ENCODE data around the gene GOLM1.

Gene GOLM1

GRCh38 chr9:86079421-86079831 is 19.9 kb downstream of the GOLM1 start:
- Mint-ChIP-seq H3K9me3 (peaks cover 7% of the 10 kb centered on the region), H3K27ac (peak overlapping the region; percentile 97), H3K4me1 (peaks cover 60% of the 10 kb centered on the region), H3K4me3 (peak overlapping the region; percentile 70), H3K27me3 (ENCODE audit: low read depth, poor library complexity) (no peaks in the 10 kb centered on the region), H3K36me3 (ENCODE audit: low read depth) (peaks cover 67% of the 10 kb centered on the region)
- no peak for TF ChIP-seq CTCF (IDR thresholded peaks at IDR 0.05)
- DNase-seq: peak; percentile 43

GRCh38 chr9:86078731-86079130 is 20.6 kb downstream of the GOLM1 start:
- no peak for TF ChIP-seq CTCF (IDR thresholded peaks at IDR 0.05)
- H3K27me3 Mint-ChIP-seq (ENCODE audit: low read depth, poor library complexity): no peaks in the 10 kb centered on the region
- peaks cover 60% of the 10 kb centered on the region for H3K36me3 Mint-ChIP-seq (ENCODE audit: low read depth)
- no peak overlapping the region for H3K4me3 Mint-ChIP-seq
- no peak for DNase-seq
- peaks cover 60% of the 10 kb centered on the region for H3K4me1 Mint-ChIP-seq
- H3K9me3 Mint-ChIP-seq: peaks cover under 1% of the 10 kb centered on the region
- peak overlapping the region; percentile 97 for H3K27ac Mint-ChIP-seq

- H3K27ac Mint-ChIP-seq: peak overlapping the region; percentile 57
- peaks cover 53% of the 10 kb centered on the region for H3K36me3 Mint-ChIP-seq (ENCODE audit: low read depth)
- no peak for DNase-seq
- H3K27me3 Mint-ChIP-seq (ENCODE audit: low read depth, poor library complexity): no peaks in the 10 kb centered on the region
- no peak for TF ChIP-seq CTCF (IDR thresholded peaks at IDR 0.05)
- no peak overlapping the region for H3K4me3 Mint-ChIP-seq
- peaks cover 53% of the 10 kb centered on the region for H3K4me1 Mint-ChIP-seq
- no peaks in the 10 kb centered on the region for H3K9me3 Mint-ChIP-seq
Observed at GRCh38 chr9:86077276-86077675, 22.1 kb downstream of the GOLM1 start.

- Mint-ChIP-seq H3K36me3 (ENCODE audit: low read depth) (peaks cover 63% of the 10 kb centered on the region), H3K9me3 (no peaks in the 10 kb centered on the region), H3K27me3 (ENCODE audit: low read depth, poor library complexity) (no peaks in the 10 kb centered on the region), H3K4me3 (no peak overlapping the region), H3K27ac (peak overlapping the region; percentile 50), H3K4me1 (peaks cover 41% of the 10 kb centered on the region)
- no peak for DNase-seq
- TF ChIP-seq CTCF (IDR thresholded peaks at IDR 0.05): no peak
Observed at GRCh38 chr9:86075132-86076109, 23.9 kb downstream of the GOLM1 start.

GRCh38 chr9:86073839-86074238 is 25.5 kb downstream of the GOLM1 start:
- Mint-ChIP-seq H3K27me3 (ENCODE audit: low read depth, poor library complexity) (no peaks in the 10 kb centered on the region), H3K9me3 (no peaks in the 10 kb centered on the region), H3K27ac (no peak overlapping the region), H3K4me1 (peaks cover 30% of the 10 kb centered on the region), H3K36me3 (ENCODE audit: low read depth) (peaks cover 55% of the 10 kb centered on the region), H3K4me3 (no peak overlapping the region)
- TF ChIP-seq CTCF (IDR thresholded peaks at IDR 0.05): no peak
- DNase-seq: no peak
